ENCODE measurements around the gene C12orf57.

Gene C12orf57

DNA sequence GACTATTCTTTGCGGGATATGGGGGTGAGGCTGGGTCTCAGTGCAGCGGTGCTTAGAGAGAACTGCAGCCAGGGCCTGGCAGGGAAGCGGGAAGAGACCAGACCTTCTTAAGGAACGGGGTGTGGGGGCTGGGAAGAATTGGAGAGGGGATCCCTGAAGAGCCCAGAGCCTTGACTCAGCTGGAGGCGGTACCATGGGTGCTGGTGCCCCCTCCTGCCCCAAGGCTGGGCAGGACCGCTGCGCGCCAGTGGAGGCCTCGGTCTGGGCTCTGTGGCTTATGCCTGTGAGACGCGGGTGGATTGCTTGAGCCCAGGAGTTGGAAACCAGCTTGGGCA lies 1.5 kb upstream of the C12orf57 start:
- Histone ChIP-seq H3K9ac (ENCODE audit: low read depth, low read length) (no peak overlapping the region), H3K4me2 (ENCODE audit: low read length) (no peak overlapping the region), H3K4me1 (ENCODE audit: control insufficient read depth, insufficient read depth, low read length) (peaks cover 28% of the 10 kb centered on the region), H3K4me3 (ENCODE audit: low read length) (no peak overlapping the region), H3K27me3 (ENCODE audit: control insufficient read depth, insufficient read depth, low read length) (no peaks in the 10 kb centered on the region), H3K36me3 (ENCODE audit: insufficient read depth, low read length) (peaks cover 37% of the 10 kb centered on the region), H3K9me3 (replicated peaks; ENCODE audit: low read length) (no peaks in the 10 kb centered on the region)

DNA sequence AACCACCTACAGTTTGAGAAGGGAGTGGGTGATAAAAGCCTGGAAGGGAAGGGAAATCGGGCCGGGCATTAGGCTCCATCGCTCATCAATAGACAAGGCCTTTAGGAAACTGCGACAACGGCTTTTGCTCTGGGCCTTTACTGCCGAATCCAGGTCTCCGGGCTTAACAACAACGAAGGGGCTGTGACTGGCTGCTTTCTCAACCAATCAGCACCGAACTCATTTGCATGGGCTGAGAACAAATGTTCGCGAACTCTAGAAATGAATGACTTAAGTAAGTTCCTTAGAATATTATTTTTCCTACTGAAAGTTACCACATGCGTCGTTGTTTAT lies 467 bp upstream of the C12orf57 start:
- peak overlapping the region; percentile 18 for H3K4me3 ChIP-seq (ENCODE audit: low read length)
- no peaks in the 10 kb centered on the region for H3K9me3 ChIP-seq (replicated peaks; ENCODE audit: low read length)
- peak overlapping the region; percentile 95 for H3K4me2 ChIP-seq (ENCODE audit: low read length)
- peak overlapping the region; percentile 81 for H3K9ac ChIP-seq (ENCODE audit: low read depth, low read length)
- no peaks in the 10 kb centered on the region for H3K27me3 ChIP-seq (ENCODE audit: control insufficient read depth, insufficient read depth, low read length)
- peaks cover 20% of the 10 kb centered on the region for H3K4me1 ChIP-seq (ENCODE audit: control insufficient read depth, insufficient read depth, low read length)
- peaks cover 35% of the 10 kb centered on the region for H3K36me3 ChIP-seq (ENCODE audit: insufficient read depth, low read length)

DNA sequence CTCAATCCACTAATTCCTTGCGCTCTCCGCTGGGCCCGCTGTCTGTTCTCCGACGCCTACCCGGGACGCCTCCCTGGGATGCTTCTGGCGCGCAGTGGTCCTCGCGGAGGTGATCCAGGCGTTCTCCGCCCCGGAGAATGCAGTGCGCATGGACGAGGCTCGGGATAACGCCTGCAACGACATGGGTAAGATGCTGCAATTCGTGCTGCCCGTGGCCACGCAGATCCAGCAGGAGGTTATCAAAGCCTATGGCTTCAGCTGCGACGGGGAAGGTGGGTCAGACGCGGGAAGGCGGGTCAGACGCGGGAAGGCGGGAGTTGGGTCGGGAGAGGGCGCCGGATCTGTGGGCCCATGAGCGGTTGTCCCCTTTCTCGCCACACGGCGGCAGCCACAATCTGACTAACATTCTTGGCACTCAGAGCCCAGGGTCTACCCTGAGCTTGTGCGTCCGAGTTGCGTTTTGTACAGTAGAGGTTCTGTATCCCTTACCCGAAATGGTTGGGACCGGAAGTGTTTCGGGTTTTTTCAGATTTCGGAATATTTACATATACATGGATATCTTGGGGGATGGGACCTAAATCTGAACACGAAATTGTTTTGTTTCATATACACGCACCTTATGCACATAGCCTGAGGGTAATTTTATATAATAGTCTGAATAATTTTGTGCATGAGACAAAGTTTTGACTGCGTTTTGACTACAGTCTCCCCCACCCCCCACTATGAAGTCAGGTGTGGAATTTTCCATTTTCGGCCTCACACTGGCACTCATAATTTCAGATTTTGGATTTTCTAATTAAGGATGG lies 762 bp downstream of the C12orf57 start:
- H3K4me1 ChIP-seq (ENCODE audit: control insufficient read depth, insufficient read depth, low read length): peaks cover 18% of the 10 kb centered on the region
- peak overlapping the region; percentile 78 for H3K4me3 ChIP-seq (ENCODE audit: low read length)
- H3K4me2 ChIP-seq (ENCODE audit: low read length): peak overlapping the region; percentile 95
- H3K9me3 ChIP-seq (replicated peaks; ENCODE audit: low read length): no peaks in the 10 kb centered on the region
- H3K27me3 ChIP-seq (ENCODE audit: control insufficient read depth, insufficient read depth, low read length): no peaks in the 10 kb centered on the region
- peak overlapping the region; percentile 81 for H3K9ac ChIP-seq (ENCODE audit: low read depth, low read length)
- H3K36me3 ChIP-seq (ENCODE audit: insufficient read depth, low read length): peaks cover 23% of the 10 kb centered on the region

DNA sequence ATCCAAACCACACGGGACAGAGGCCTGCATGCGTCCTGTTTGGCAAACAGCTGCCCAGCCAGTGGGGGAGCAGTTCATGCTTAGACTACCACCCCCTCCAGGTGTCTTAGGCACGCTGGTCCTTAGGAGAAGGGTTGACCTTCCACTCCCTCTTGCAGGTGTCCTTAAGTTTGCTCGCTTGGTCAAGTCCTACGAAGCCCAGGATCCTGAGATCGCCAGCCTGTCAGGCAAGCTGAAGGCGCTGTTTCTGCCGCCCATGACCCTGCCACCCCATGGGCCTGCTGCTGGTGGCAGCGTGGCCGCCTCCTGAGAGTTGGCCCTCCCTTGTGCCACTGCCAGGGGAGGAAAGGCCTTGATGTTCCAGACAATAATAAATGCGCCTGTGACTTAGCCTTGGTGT lies 1.8 kb downstream of the C12orf57 start:
- Histone ChIP-seq H3K4me1 (ENCODE audit: control insufficient read depth, insufficient read depth, low read length) (peaks cover 18% of the 10 kb centered on the region), H3K36me3 (ENCODE audit: insufficient read depth, low read length) (peaks cover 16% of the 10 kb centered on the region), H3K4me3 (ENCODE audit: low read length) (no peak overlapping the region), H3K27me3 (ENCODE audit: control insufficient read depth, insufficient read depth, low read length) (no peaks in the 10 kb centered on the region), H3K9me3 (replicated peaks; ENCODE audit: low read length) (no peaks in the 10 kb centered on the region), H3K4me2 (ENCODE audit: low read length) (peak overlapping the region; percentile 95), H3K9ac (ENCODE audit: low read depth, low read length) (peak overlapping the region; percentile 81)

DNA sequence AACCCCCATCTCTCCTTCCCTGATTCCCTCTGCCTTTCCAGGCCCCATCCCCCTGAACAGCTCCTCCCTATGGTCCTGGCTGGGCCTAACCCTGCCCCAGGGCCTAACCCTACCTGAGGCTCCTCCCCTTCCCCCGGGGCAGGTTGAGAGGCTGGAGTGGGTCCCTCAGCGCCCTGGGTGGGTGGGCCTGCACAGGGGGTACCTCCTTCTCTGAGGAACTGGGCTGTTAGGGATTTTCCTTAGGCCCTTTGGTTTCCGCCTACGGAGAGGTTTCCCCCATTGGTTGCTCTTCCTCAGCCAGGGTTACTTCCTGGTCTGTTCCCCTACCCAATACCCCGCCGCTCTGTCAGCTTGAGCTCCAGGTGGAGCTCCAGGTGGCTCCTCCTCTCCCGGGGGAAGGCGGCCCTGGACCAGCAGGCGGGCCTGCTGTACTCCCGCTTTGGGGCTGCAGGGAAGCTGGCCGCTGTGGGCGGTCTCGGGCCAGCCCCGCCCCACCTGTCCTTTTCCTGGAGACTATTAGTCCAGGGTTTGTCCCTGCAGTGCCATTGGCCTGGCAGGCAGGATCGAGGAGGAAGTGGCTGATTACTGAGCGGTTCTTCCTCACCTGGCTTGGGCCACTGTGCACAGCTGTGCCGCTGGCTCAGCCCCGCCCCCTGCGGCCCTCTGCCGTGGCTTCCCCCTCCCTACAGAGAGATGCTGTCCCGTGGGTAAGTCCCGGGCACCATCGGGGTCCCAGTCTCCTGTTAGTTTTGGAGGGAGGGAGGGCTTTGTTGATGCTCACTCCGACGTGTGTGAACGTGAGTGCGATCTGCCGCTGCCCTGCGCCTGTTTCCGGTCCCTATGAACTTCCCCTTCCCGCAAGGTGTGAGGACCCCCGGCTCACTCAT lies 2.5 kb downstream of the C12orf57 start:
- H3K4me3 ChIP-seq (ENCODE audit: low read length): no peak overlapping the region
- H3K4me1 ChIP-seq (ENCODE audit: control insufficient read depth, insufficient read depth, low read length): peaks cover 18% of the 10 kb centered on the region

DNA sequence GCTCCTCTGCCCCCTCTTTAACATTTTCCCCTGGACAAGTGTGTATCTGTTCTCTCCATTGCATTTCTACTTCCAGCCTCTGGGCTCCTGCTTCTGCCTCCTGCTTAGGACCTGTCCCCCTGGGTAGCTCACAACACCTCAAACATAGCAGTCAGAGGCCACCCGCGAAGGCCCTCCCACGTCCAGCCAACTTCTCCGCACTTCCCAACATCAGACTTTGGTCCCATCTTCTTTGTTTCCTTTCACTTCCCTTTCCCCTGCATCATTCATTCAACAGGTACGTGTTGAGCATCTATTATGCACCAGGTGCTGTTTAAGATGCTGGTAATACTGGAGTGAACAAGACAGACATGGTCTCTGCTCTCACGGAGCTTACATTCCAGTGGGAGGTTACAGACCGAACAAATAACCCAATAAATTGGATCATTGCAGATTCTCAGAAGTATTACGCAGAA lies 3.1 kb downstream of the C12orf57 start:
- H3K4me3 ChIP-seq (ENCODE audit: low read length): no peak overlapping the region

More for the DNA sequence above, 2.5 kb downstream of the C12orf57 start:
- Histone ChIP-seq H3K4me2 (ENCODE audit: low read length) (no peak overlapping the region), H3K9me3 (replicated peaks; ENCODE audit: low read length) (no peaks in the 10 kb centered on the region), H3K9ac (ENCODE audit: low read depth, low read length) (no peak overlapping the region), H3K27me3 (ENCODE audit: control insufficient read depth, insufficient read depth, low read length) (no peaks in the 10 kb centered on the region), H3K36me3 (ENCODE audit: insufficient read depth, low read length) (peaks cover 10% of the 10 kb centered on the region)

DNA sequence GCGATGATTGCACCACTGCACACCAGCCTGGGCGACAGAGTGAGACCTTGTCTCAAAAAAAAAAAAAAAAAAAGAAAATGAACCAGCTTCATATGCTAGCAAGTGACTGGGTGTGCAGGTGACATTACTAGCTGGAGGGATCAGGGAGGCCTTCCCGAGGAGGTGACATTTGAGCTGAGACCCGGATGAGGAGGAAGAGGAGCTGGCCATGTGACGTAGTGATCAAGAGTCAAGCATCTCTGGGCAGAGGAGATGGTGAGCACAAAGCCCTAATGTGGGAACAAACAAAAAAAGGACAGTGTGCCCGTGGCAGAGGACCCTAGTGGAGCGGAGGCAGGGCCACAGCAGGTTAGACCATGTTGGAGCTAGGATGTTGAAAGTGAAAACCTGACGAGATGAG lies 3.8 kb downstream of the C12orf57 start:
- no peak overlapping the region for H3K4me2 ChIP-seq (ENCODE audit: low read length)
- H3K4me1 ChIP-seq (ENCODE audit: control insufficient read depth, insufficient read depth, low read length): peaks cover 14% of the 10 kb centered on the region
- no peak overlapping the region for H3K4me3 ChIP-seq (ENCODE audit: low read length)

More for the DNA sequence above, 3.1 kb downstream of the C12orf57 start:
- Histone ChIP-seq H3K4me2 (ENCODE audit: low read length) (no peak overlapping the region), H3K4me1 (ENCODE audit: control insufficient read depth, insufficient read depth, low read length) (peaks cover 18% of the 10 kb centered on the region), H3K27me3 (ENCODE audit: control insufficient read depth, insufficient read depth, low read length) (no peaks in the 10 kb centered on the region), H3K9ac (ENCODE audit: low read depth, low read length) (no peak overlapping the region), H3K9me3 (replicated peaks; ENCODE audit: low read length) (no peaks in the 10 kb centered on the region), H3K36me3 (ENCODE audit: insufficient read depth, low read length) (peaks cover 5% of the 10 kb centered on the region)

DNA sequence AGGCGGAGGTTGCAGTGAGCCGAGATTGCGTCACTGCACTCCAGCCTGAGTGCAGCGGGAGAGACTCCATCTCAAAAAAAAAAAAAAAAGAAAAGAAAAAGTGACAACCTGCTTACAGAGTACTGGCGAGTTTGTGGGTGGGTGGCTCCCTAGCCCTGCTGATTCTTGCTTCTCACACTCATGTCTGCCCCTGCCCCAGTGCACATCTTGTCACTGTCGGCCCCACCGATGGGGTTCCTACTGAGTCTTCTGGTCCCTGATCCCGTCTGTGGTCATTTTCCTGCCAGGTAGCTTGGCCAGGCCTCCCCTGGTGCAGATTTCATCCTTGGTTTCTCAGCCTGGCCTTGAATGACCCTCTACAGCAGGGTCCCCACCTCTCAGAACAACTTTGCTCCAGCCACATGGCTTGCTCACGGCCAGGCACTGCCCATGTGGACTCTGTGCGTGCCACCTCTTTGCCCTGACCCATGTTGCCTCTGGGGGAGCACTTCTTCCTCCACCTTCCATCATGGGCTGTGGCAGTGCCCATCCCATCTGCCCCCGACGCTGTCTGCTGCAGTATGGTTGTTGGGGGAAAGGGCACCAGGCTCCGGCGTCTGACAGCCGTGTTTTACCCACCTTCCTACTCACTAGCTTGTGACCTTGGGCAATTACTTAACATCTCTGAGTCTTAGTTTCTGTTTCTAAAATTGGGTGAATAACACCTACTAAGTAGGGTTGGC lies 5.2 kb downstream of the C12orf57 start:
- H3K4me3 ChIP-seq (ENCODE audit: low read length): no peak overlapping the region
- H3K27me3 ChIP-seq (ENCODE audit: control insufficient read depth, insufficient read depth, low read length): no peaks in the 10 kb centered on the region
- H3K4me2 ChIP-seq (ENCODE audit: low read length): no peak overlapping the region
- H3K9ac ChIP-seq (ENCODE audit: low read depth, low read length): no peak overlapping the region
- H3K4me1 ChIP-seq (ENCODE audit: control insufficient read depth, insufficient read depth, low read length): peaks cover 7% of the 10 kb centered on the region
- no peaks in the 10 kb centered on the region for H3K9me3 ChIP-seq (replicated peaks; ENCODE audit: low read length)
- peaks cover 5% of the 10 kb centered on the region for H3K36me3 ChIP-seq (ENCODE audit: insufficient read depth, low read length)

More for the DNA sequence above, 3.8 kb downstream of the C12orf57 start:
- H3K27me3 ChIP-seq (ENCODE audit: control insufficient read depth, insufficient read depth, low read length): no peaks in the 10 kb centered on the region
- no peaks in the 10 kb centered on the region for H3K9me3 ChIP-seq (replicated peaks; ENCODE audit: low read length)
- no peak overlapping the region for H3K9ac ChIP-seq (ENCODE audit: low read depth, low read length)
- peaks cover 5% of the 10 kb centered on the region for H3K36me3 ChIP-seq (ENCODE audit: insufficient read depth, low read length)

DNA sequence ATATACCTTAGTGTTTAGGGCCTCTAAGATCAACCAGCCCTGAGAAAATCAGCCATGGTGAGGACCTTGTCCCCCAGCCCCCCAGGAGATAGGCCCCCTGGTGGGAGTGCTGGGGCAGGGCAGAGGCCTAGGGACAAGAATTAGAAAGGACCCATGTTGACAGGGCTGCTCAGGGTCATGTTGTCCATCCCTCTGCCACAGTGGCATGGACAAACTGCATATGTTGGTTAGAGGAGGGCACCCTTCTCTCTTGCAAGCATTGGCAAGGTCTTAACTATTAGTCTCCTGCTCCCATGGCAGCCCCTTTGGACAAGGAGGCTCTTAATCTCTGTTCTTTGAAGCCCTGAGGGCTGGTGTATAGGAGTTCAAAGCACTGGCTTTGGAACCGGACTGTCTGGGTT lies 6.6 kb downstream of the C12orf57 start:
- no peaks in the 10 kb centered on the region for H3K9me3 ChIP-seq (replicated peaks; ENCODE audit: low read length)
- no peak overlapping the region for H3K9ac ChIP-seq (ENCODE audit: low read depth, low read length)
- peaks cover 2% of the 10 kb centered on the region for H3K4me1 ChIP-seq (ENCODE audit: control insufficient read depth, insufficient read depth, low read length)
- H3K27me3 ChIP-seq (ENCODE audit: control insufficient read depth, insufficient read depth, low read length): no peaks in the 10 kb centered on the region
- H3K4me2 ChIP-seq (ENCODE audit: low read length): no peak overlapping the region
- H3K36me3 ChIP-seq (ENCODE audit: insufficient read depth, low read length): peaks cover 5% of the 10 kb centered on the region
- no peak overlapping the region for H3K4me3 ChIP-seq (ENCODE audit: low read length)

DNA sequence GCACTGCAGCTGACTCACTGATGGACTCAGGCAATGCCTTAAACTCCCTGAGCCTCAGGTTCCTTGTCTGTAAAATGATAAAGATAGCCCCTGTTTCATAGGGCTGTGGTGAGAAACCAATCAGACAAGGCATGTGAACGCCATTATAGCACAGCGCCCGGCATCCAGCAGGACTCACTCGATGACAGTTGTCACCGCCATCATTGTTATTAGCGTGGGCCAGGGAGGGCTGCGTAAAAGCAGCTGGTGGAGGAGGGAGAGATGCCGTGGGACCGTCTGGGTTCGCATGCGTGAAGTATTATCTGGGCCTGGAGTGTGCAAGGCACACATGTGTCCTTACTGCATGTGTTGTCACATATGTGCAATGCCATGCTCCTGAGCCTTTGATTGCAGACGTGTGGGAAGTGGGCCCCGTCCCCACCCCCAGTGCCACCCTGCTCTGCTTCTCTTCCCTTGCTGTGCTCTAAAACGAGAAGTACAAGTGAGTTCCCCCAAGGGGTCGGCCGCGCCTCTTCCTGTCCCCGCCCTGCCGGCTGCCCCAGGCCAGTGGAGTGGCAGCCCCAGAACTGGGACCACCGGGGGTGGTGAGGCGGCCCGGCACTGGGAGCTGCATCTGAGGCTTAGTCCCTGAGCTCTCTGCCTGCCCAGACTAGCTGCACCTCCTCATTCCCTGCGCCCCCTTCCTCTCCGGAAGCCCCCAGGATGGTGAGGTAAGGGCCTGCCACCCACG lies 7.2 kb downstream of the C12orf57 start, which contains the start of gene PTPN6:
Gene PTPN6, plus strand, starts transcription at position 546 of the 730 bp plus-strand sequence. Its CDS starts 157 bp downstream, at position 703.
- no peaks in the 10 kb centered on the region for H3K36me3 ChIP-seq (ENCODE audit: insufficient read depth, low read length)
- no peak within 1 kb of the TSS for H3K4me3 ChIP-seq (ENCODE audit: low read length)
- H3K9ac ChIP-seq (ENCODE audit: low read depth, low read length): no peak within 1 kb of the TSS
- H3K9me3 ChIP-seq (replicated peaks; ENCODE audit: low read length): no peaks in the 10 kb centered on the region
- no peak within 1 kb of the TSS for H3K4me2 ChIP-seq (ENCODE audit: low read length)
- no peaks in the 10 kb centered on the region for H3K4me1 ChIP-seq (ENCODE audit: control insufficient read depth, insufficient read depth, low read length)
- H3K27me3 ChIP-seq (ENCODE audit: control insufficient read depth, insufficient read depth, low read length): no peaks in the 10 kb centered on the region

Measured in skeletal muscle satellite cell (primary cell).